IMR-90 (cell line): Measurements from ENCODE around the gene FAM83E. TPM values are rescaled to one million over a fixed set of nuclear protein-coding genes. Genes with fewer than 3 reads are reported as not detected.

ENCODE experiments used
- ATAC-seq: fragments of 200-7000 bp; cut with Tn5 transposase; 2 replicates; pipeline ENCODE4 v1.9.1; 2020; ENCODE audit warnings: low read depth, mild to moderate bottlenecking, moderate library complexity
- BruUV-seq: library from RNA; stranded (reverse); fragments of 400-500 nt; replicated peaks from 2 replicates; lab custom pipeline; 2021; lab: Mats Ljungman, UMichigan
- CTCF ChIA-PET: fragments of 300-600 bp; formaldehyde crosslinking; extraction: SDS; loops from one replicate; lab custom pipeline; 2021; ENCODE audit warnings: antibody characterized with exemption; lab: Yijun Ruan, JAX
- POLR2A ChIA-PET: fragments of 300-600 bp; sonication (Branson Sonifier 250); formaldehyde crosslinking; loops from one replicate; lab custom pipeline; 2022; ENCODE audit warnings: antibody characterized with exemption; ENCODE audit not compliant: unreplicated experiment; lab: Charles Lee
- DNase-seq: peaks from one replicate; pipeline ENCODE4 v3.0.0; 2013
- H2AFZ ChIP-seq: replicated peaks from 2 replicates; pipeline ENCODE3; 2013; ENCODE audit warnings: low read length, mild to moderate bottlenecking; ENCODE audit not compliant: poor library complexity
- H2AK5ac ChIP-seq: 2 replicates; pipeline ENCODE4 v1.6.1; 2013; ENCODE audit warnings: low read depth, low read length, inconsistent platforms
- H2AK9ac ChIP-seq: replicated peaks from 2 replicates; pipeline ENCODE3; 2013; ENCODE audit warnings: mild to moderate bottlenecking, low read depth, low read length, moderate library complexity; ENCODE audit not compliant: poor library complexity
- H2BK120ac ChIP-seq: 2 replicates; pipeline ENCODE4 v1.6.1; 2013; ENCODE audit warnings: low read depth, low read length, inconsistent platforms
- H2BK15ac ChIP-seq: 3 replicates; pipeline ENCODE4 v1.6.1; 2013; ENCODE audit warnings: low read depth, low read length, inconsistent platforms
- H2BK20ac ChIP-seq: 2 replicates; pipeline ENCODE4 v1.6.1; 2013; ENCODE audit warnings: low read depth, mild to moderate bottlenecking, inconsistent platforms, low read length, moderate library complexity
- H2BK5ac ChIP-seq: 2 replicates; pipeline ENCODE4 v1.6.1; 2013; ENCODE audit warnings: mild to moderate bottlenecking, low read depth, low read length, inconsistent platforms; ENCODE audit not compliant: poor library complexity, severe bottlenecking
- H3K14ac ChIP-seq: replicated peaks from 2 replicates; pipeline ENCODE4 v1.6.1; 2013; ENCODE audit warnings: low read depth, low read length, inconsistent platforms
- H3K18ac ChIP-seq: 2 replicates; pipeline ENCODE4 v1.6.1; 2013; ENCODE audit warnings: low read depth, low read length, control low read depth
- H3K23ac ChIP-seq: 2 replicates; pipeline ENCODE4 v1.6.1; 2013; ENCODE audit warnings: low read depth, low read length, inconsistent platforms
- H3K27ac ChIP-seq: 2 replicates; pipeline ENCODE4 v1.5.1; 2013; ENCODE audit warnings: mild to moderate bottlenecking, control low read depth, low read length; ENCODE audit not compliant: insufficient read depth
- H3K27me3 ChIP-seq: 2 replicates; pipeline ENCODE4 v1.6.1; 2013; ENCODE audit warnings: low read length; ENCODE audit not compliant: control insufficient read depth, insufficient read depth
- H3K36me3 ChIP-seq: 2 replicates; pipeline ENCODE4 v1.6.1; 2013; ENCODE audit warnings: low read length, mixed read lengths; ENCODE audit not compliant: control insufficient read depth, insufficient read depth
- H3K4ac ChIP-seq: 2 replicates; pipeline ENCODE4 v1.6.1; 2013; ENCODE audit warnings: low read depth, low read length, inconsistent platforms
- H3K4me1 ChIP-seq: 2 replicates; pipeline ENCODE4 v1.6.1; 2013; ENCODE audit warnings: low read length, mixed read lengths; ENCODE audit not compliant: control insufficient read depth, insufficient read depth
- H3K4me2 ChIP-seq: 2 replicates; pipeline ENCODE4 v1.6.1; 2013; ENCODE audit warnings: low read depth, mild to moderate bottlenecking, control low read depth, low read length, moderate library complexity
- H3K4me3 ChIP-seq: 2 replicates; pipeline ENCODE4 v1.5.1; 2013; ENCODE audit warnings: low read depth, mild to moderate bottlenecking, control low read depth, low read length, moderate library complexity; ENCODE audit not compliant: insufficient read depth
- H3K56ac ChIP-seq: 2 replicates; pipeline ENCODE4 v1.6.1; 2013; ENCODE audit warnings: low read length, inconsistent platforms; ENCODE audit not compliant: insufficient read depth; ENCODE audit errors: extremely low read depth
- H3K79me1 ChIP-seq, 2 experiments: 2 replicates each; pipeline ENCODE4 v1.6.1; 2013; ENCODE audit warnings: low read length in 2 of 2, inconsistent platforms in 1 of 2, low read depth in 1 of 2
- H3K9ac ChIP-seq: 2 replicates; pipeline ENCODE4 v1.6.1; 2013; ENCODE audit warnings: low read depth, low read length, control low read depth
- H3K9me1 ChIP-seq: 2 replicates; pipeline ENCODE4 v1.6.1; 2013; ENCODE audit warnings: low read length, inconsistent platforms; ENCODE audit not compliant: insufficient read depth
- H3K9me3 ChIP-seq: 2 replicates; pipeline ENCODE4 v1.6.1; 2013; ENCODE audit warnings: low read length; ENCODE audit not compliant: control insufficient read depth, insufficient read depth
- H4K20me1 ChIP-seq: 2 replicates; pipeline ENCODE4 v1.6.1; 2013; ENCODE audit warnings: low read length, inconsistent platforms; ENCODE audit not compliant: insufficient read depth
- H4K5ac ChIP-seq: 2 replicates; pipeline ENCODE4 v1.6.1; 2013; ENCODE audit warnings: mild to moderate bottlenecking, low read depth, low read length, control low read depth
- H4K8ac ChIP-seq, 2 experiments: 2 replicates each; pipeline ENCODE4 v1.6.1; 2013; ENCODE audit warnings: low read depth in 2 of 2, low read length in 2 of 2, control low read depth in 1 of 2, inconsistent platforms in 1 of 2
- H4K91ac ChIP-seq: 2 replicates; pipeline ENCODE4 v1.6.1; 2013; ENCODE audit warnings: low read depth, low read length, inconsistent platforms; ENCODE audit not compliant: insufficient read depth
- MAFK ChIP-seq: IDR thresholded peaks from 2 replicates; pipeline ENCODE4 v1.6.1; 2012; ENCODE audit warnings: low read depth, low read length, improper control_type of control experiment
- WGBS, 2 experiments: methylation state at CpG; one replicate each; pipeline versions ENCODE4 v1.1.5 to v1.1.7; 2013; ENCODE audit warnings: missing lambda C conversion rate in 2 of 2; ENCODE audit not compliant: insufficient read length in 1 of 2; ENCODE audit errors: extremely low coverage in 2 of 2; 5-methylcytosine and 5-hydroxymethylcytosine counted together
- dilution Hi-C: fragments of 300-500 bp; cut with HindIII; formaldehyde crosslinking; loops from one replicate; pipeline ENCODE4 v1.14.3; 2018; ENCODE audit warnings: low sequenced_read_pairs; ENCODE audit not compliant: unreplicated experiment
- in situ Hi-C: fragments of 300-500 bp; cut with MboI; formaldehyde crosslinking; loops from 3 replicates; pipeline ENCODE4 v1.14.3; 2019; ENCODE audit warnings: low sequenced_read_pairs, inconsistent platforms, mixed read lengths
- intact Hi-C: fragments of 100-400 bp; cut with micrococcal nuclease; formaldehyde crosslinking; loops from 2 replicates; pipeline ENCODE4 v1.10.0; 2022
- polyA plus RNA-seq, 3 experiments: library from polyadenylated mRNA; depleted of rRNA; stranded (reverse); fragments of >200 nt; gene quantifications; 2 replicates each; pipeline ENCODE4 v1.2.3, GENCODE V29; 2012; ENCODE audit warnings: low replicate concordance in 1 of 3
- total RNA-seq: library from RNA; depleted of rRNA; stranded (reverse); fragments of >200 nt; gene quantifications from 2 replicates; pipeline ENCODE4 v1.2.3, GENCODE V29; 2012

Gene FAM83E
- total and polyA plus RNA-seq, 2 of the 4 experiments (the other 2 are of a cell fraction), result 0.05 to 0.36 TPM

- POLR2A ChIA-PET, result no interaction called here
- H3K14ac ChIP-seq, result no peak overlapping the region
- no peak overlapping the region for H2AK9ac ChIP-seq
- H2BK120ac ChIP-seq, result no peak overlapping the region
- H3K9ac ChIP-seq, result no peak overlapping the region
- no peak overlapping the region for H2AFZ ChIP-seq
- DNase-seq (no peak), ATAC-seq (no peak)
- CTCF ChIA-PET, result no interaction called here
- no peak overlapping the region for H4K5ac ChIP-seq
- H3K9me1 ChIP-seq, result no peaks in the 10 kb centered on the region; the same call in 1 of the 2 replicates
- intact Hi-C loops, result no loop called here
- H2AK5ac ChIP-seq, result no peak overlapping the region
- H2BK15ac ChIP-seq, result no peak overlapping the region
- H3K36me3 ChIP-seq, result peaks cover 6% of the 10 kb centered on the region; the same call in 1 of the 2 replicates
- no peak overlapping the region for H3K4me2 ChIP-seq
- H3K18ac ChIP-seq, result no peak overlapping the region
- dilution Hi-C loops, result no loop called here
- peaks cover 16% of the 10 kb centered on the region for H3K4me1 ChIP-seq
- TF ChIP-seq MAFK, result no peak
- no peak overlapping the region for H4K91ac ChIP-seq
- H4K8ac ChIP-seq, result no peak overlapping the region
- BruUV-seq, result no TSS peak
- H3K9me3 ChIP-seq, result no peaks in the 10 kb centered on the region
- H3K4me3 ChIP-seq, result no peak overlapping the region
- no peak overlapping the region for H3K27ac ChIP-seq
- no peak overlapping the region for H3K4ac ChIP-seq
- no peak overlapping the region for H2BK5ac ChIP-seq
- 95% methylated on average over 16 of the region's 30 CpGs; no CpG with 5 or more reads in 1 of the 2 experiments for WGBS, 2 experiments
- H4K20me1 ChIP-seq, result no peaks in the 10 kb centered on the region
- H3K27me3 ChIP-seq, result no peaks in the 10 kb centered on the region
- peaks cover 4 to 24% of the 10 kb centered on the region in 2 experiments; a peak in 3 of 4 replicates for H3K79me1 ChIP-seq
- no peak overlapping the region for H2BK20ac ChIP-seq
- in situ Hi-C loops, result no loop called here
- H3K56ac ChIP-seq, result no peak overlapping the region
- H3K23ac ChIP-seq, result no peak overlapping the region
These were observed 11.0 kb upstream of the FAM83E start for GRCh38 chr19:48625891-48626327.
